Bronchial epithelial cell (primary cell): Measurements from ENCODE around the gene FBXO44. TPM values are rescaled to one million over a fixed set of nuclear protein-coding genes. Genes with fewer than 3 reads are reported as not detected.
A peak's percentile ranks its signal among the peaks of the same experiment; 100 is the strongest.

Experiments
- DNase-seq: peaks from one replicate; pipeline ENCODE4 v3.0.0-alpha.2; 2010; ENCODE audit warnings: low read depth
- FAIRE-seq: peaks from 2 replicates; lab custom pipeline; 2011; peaks lifted over from hg19 to GRCh38; lab: Jason Lieb, UNC
- H3K27me3 ChIP-seq: 2 replicates; pipeline ENCODE4 v1.5.1; 2011; ENCODE audit warnings: low read length; ENCODE audit not compliant: control insufficient read depth, insufficient read depth
- H3K36me3 ChIP-seq: 2 replicates; pipeline ENCODE4 v1.5.1; 2011; ENCODE audit warnings: low read length; ENCODE audit not compliant: control insufficient read depth, insufficient read depth
- H3K4me3 ChIP-seq: 2 replicates; pipeline ENCODE4 v1.5.1; 2011; ENCODE audit warnings: mild to moderate bottlenecking, low read depth, low read length, control low read depth
- total RNA-seq: library from RNA; depleted of rRNA; stranded (reverse); fragments of >200 nt; gene quantifications from 2 replicates; pipeline ENCODE4 v1.2.1, GENCODE V29; 2014
- TF ChIP-seq, protein P1 (sequence below): IDR thresholded peaks from 2 replicates; pipeline ENCODE4 v1.5.1; 2011; ENCODE audit warnings: mild to moderate bottlenecking, moderate library complexity, low read length, control low read depth, inconsistent platforms; ENCODE audit not compliant: insufficient read depth, severe bottlenecking

The FBXO44 gene
- total RNA-seq, 1 donor from 2014 or later, result 9.0 TPM

- H3K36me3 ChIP-seq, result peaks cover 8% of the 10 kb centered on the region
- FAIRE-seq, result no peak
- peaks cover 5% of the 10 kb centered on the region for H3K27me3 ChIP-seq
- DNase-seq, result no peak
- H3K4me3 ChIP-seq, result peak overlapping the region; percentile 85
- TF ChIP-seq, protein P1, sequence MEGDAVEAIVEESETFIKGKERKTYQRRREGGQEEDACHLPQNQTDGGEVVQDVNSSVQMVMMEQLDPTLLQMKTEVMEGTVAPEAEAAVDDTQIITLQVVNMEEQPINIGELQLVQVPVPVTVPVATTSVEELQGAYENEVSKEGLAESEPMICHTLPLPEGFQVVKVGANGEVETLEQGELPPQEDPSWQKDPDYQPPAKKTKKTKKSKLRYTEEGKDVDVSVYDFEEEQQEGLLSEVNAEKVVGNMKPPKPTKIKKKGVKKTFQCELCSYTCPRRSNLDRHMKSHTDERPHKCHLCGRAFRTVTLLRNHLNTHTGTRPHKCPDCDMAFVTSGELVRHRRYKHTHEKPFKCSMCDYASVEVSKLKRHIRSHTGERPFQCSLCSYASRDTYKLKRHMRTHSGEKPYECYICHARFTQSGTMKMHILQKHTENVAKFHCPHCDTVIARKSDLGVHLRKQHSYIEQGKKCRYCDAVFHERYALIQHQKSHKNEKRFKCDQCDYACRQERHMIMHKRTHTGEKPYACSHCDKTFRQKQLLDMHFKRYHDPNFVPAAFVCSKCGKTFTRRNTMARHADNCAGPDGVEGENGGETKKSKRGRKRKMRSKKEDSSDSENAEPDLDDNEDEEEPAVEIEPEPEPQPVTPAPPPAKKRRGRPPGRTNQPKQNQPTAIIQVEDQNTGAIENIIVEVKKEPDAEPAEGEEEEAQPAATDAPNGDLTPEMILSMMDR, result no peak
These were observed 25.8 kb downstream of the FBXO44 start for GRCh38 chr1:11680270-11681070.

GRCh38 chr1:11681071-11681771 is 26.5 kb downstream of the FBXO44 start, which contains the start of gene MAD2L2:
Gene MAD2L2 (minus strand): TSS chr1:11681148. CDS start chr1:11680601, 547 bp downstream.
- FAIRE-seq, result no peak
- TF ChIP-seq, protein P1, result no peak
- H3K27me3 ChIP-seq, result peaks cover 5% of the 10 kb centered on the region
- DNase-seq, result peak; percentile 51
- H3K36me3 ChIP-seq, result peaks cover 4% of the 10 kb centered on the region
- H3K4me3 ChIP-seq, result peak within 1 kb of the TSS; percentile 85

- Histone ChIP-seq H3K4me3 (no peak overlapping the region), H3K27me3 (peaks cover 5% of the 10 kb centered on the region), H3K36me3 (peaks cover 1% of the 10 kb centered on the region)
- no peak for DNase-seq
- TF ChIP-seq, protein P1, result no peak
- FAIRE-seq, result no peak
These were observed 27.7 kb downstream of the FBXO44 start for GRCh38 chr1:11682287-11682771.

DNA sequence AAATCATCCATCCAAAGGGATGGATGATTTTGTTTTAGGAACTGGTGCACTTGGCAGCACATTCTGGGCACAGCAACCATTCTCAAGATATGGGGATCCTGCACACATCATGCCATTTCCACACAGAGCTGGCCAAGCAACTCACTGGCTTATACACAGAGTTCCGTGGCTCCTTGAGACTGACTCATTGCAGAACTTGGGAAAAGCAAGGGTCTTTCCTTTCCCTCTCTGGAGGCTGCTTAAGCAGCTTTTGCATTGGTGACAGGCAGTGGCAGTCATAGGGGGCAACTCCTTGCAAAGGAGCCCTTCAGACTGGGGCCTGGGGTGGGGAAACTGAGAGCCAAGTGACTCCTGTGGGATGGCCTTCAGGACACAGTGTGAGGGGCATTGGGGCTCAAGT is 28.1 kb downstream of the FBXO44 start:
- Histone ChIP-seq H3K4me3 (no peak overlapping the region), H3K36me3 (no peaks in the 10 kb centered on the region), H3K27me3 (peaks cover 5% of the 10 kb centered on the region)
- TF ChIP-seq, protein P1, result no peak
- DNase-seq, result no peak
- no peak for FAIRE-seq

DNA sequence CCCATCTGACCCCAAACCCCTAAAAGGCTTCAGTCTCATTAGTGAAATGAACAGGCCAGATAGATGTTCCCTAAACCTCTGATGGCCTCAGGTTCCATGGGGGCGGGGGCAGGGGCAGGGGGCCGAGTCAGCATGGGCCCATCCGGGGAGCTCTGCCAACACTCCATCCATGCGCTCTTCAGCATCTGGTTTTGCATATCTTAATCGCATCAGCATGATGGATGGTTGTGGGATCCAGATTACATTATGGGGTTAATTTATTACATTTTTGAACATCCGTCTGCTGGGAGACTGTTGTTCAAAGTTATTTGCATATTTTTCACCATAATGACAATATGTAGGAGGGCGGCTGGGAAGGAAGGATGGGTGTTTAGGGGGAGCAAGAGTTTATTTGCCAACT is 29.4 kb downstream of the FBXO44 start:
- DNase-seq (no peak), FAIRE-seq (no peak)
- Histone ChIP-seq H3K4me3 (no peak overlapping the region), H3K27me3 (peaks cover 8% of the 10 kb centered on the region), H3K36me3 (no peaks in the 10 kb centered on the region)
- TF ChIP-seq, protein P1, result no peak
